ENCODE measurements around the gene RAF1.

DNA sequence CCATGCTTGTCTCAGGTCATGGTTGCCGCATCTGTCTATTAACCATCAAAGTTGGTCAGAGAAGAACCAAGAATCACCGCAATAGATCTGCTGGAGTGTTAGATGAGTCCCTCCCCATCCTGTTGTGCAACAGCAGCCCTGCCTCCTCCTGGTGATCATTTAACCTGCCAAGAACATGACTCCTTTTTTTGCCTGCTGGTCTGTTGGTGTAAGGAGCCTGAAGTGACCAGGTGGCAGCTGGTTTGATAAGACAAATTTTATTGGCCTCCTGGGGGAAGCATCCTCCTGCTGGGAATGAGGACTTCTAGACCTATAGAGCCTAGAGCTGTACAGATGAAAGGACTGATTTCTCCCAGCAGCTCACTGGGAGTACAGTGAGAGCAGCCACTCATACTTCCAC lies 43.5 kb upstream of the RAF1 start:
- TF ChIP-seq RFX5 (IDR thresholded peaks at IDR 0.05; ENCODE audit: low read depth, low read length): no peak
- TF ChIP-seq CSDE1 (IDR thresholded peaks at IDR 0.05): no peak
- TF ChIP-seq TCF3 (CRISPR knock-in tag; IDR thresholded peaks at IDR 0.05): no peak
- TF ChIP-seq SMAD3 (CRISPR knock-in tag; conservative IDR thresholded peaks at IDR 0.05): no peak
- TF ChIP-seq ZKSCAN1 (IDR thresholded peaks at IDR 0.05; ENCODE audit: low read depth, low read length): no peak
- TF ChIP-seq SMAD1 (IDR thresholded peaks at IDR 0.05; ENCODE audit: low read depth, low read length, partially characterized antibody): no peak
- no peak for TF ChIP-seq TEAD1 (CRISPR knock-in tag; IDR thresholded peaks at IDR 0.05)
- no peak for TF ChIP-seq ARNT (IDR thresholded peaks at IDR 0.05)
- no peak for TF ChIP-seq TCF7L2 (IDR thresholded peaks at IDR 0.05; ENCODE audit: low read depth, low read length)
- TF ChIP-seq TCF15 (CRISPR knock-in tag; IDR thresholded peaks at IDR 0.05): no peak

Measured in K562 (cell line).